ENCODE data around the gene AEBP2. TPM values are rescaled to one million over a fixed set of nuclear protein-coding genes. Genes with fewer than 3 reads are reported as not detected.
"Not testable (repeated sequence)": the region's sequence is repeated elsewhere in the genome, so short reads cannot be mapped to it uniquely, and the experiment has no call there.

AEBP2 gene
- total RNA-seq, 1 experiment from 2014 or later, result 18.7 TPM

DNA sequence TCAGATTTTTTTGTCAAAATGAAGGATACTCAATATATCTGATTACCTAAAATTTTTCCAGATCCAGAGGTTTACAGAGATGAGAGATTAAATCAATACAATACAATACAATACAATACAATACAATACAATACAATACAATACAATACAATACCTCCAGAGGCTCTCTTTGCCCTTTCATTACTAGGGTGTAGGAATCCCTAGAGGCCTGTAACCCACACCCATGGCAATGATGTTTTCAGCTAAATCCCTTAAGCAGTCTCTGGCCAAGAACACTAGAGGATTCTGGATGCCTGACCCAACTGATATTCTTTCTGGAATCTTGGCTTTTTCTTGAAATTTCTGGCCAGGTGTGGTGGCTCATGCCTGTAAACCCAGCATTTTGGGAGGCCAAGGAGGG is 23.7 kb upstream of the AEBP2 start:
- in situ Hi-C loops (cut with HindIII; ENCODE audit: low sequenced_read_pairs), result no loop called here
- DNase-seq (ENCODE audit: low spot score), result no peak

DNA sequence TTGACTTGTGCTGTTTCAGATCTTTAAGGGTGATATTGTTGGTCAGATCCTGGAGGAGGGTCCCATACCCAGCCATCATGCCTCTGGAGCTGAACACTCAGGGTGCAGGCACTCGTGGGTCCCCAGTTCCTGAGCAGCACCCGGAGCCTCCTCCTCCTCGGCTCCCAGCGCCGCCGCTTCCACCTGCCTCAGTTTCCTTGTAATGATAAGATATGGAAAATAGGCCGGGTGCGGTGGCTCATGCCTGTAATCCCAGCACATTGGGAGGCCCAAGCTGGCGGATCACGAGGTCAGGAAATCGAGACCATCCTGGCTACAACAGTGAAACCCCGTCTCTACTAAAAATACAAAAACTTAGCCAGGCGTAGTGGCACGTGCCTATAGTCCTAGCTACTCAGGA is 20.2 kb upstream of the AEBP2 start:
- in situ Hi-C loops (cut with HindIII; ENCODE audit: low sequenced_read_pairs), result no loop called here
- DNase-seq (ENCODE audit: low spot score), result no peak

DNA sequence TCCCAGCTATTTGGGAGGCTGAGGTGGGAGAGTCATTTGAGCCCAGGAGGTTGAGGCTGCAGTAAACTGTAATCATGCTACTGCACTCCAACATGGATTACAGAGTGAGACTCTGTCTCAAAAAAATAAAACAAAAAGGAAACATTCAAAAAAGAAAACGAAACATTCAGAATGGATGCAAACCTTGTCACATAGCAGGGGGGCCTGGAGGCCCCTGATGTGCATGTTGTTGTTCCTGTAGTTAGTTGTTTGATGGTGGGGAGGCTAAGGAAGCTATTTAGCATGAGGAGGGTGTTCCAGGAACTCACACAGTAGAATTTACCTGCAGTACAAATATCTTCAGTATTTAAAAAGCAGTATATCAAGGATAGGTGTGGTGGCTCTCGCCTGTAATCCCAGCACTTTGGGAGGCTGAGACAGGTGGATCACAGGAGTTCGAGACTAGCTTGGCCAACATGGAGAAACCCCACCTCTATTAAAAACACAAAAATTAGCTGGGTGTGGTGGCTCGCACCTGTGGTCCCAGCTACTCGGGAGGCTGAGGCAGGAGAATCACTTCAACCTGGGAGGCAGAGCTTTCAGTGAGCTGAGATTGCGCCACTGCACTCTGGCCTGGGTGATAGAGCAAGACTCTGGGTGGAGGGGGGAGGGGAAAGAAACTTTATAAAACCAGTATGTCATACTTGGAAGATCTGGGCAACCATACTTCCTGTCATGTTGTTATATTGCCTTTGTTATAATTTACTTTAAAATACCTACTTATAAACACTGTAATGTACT is 17.6 kb upstream of the AEBP2 start:
- no peak for DNase-seq (ENCODE audit: low spot score)
- in situ Hi-C loops (cut with HindIII; ENCODE audit: low sequenced_read_pairs), result no loop called here

DNA sequence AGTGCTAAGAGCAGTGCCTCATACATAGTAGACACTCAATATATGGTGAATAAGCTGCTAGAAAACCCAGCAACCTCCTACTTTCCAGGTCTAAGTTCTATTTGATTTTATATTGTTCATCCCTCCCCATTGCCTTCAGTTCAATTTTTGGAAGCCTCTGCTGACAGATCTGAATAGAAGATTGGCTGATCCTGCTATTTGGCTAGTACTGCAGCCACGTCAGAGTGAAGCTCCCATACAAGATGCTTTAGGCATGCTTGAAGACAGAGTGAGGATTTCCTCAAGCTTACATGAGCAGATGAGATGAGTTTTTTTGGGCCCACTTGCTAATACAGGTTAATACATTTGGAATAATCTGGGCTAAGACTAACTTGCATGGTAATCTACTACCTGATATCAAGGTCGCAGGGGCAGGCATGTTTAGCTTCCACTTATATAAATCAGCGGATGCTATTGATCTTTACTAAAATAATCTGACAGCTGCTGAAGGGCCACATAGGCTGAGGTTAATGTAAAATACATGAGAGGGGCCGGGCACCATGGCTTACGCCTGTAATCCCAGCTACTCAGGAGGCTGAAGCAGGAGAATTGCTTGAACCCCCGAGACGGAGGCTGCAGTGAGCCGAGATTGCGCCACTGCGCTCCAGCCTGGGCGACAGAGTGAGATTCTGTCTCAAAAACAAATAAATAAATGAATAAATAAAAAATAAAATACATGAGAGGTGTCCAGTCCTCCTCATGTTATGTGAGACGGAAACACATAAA is 15.9 kb upstream of the AEBP2 start:
- no peak for DNase-seq (ENCODE audit: low spot score)

DNA sequence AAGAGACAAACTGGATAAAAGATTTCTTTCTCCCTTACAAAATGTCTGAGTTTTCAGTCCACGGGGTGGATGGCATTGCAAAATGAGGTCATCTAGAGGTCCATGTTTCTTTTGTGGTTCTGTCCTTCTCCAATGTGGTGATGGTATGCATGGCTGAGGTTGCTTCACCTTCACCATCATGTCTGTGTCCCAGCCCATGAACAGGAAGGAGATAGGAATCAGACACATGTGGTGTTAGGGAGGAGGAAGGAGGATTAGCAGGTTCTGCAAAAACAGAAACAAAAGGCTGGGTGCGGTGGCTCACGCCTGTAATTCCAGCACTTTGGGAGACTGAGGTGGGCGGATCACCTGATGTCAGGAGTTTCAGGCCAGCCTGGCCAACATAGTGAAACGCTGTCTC is 11.0 kb upstream of the AEBP2 start:
- in situ Hi-C loops (cut with HindIII; ENCODE audit: low sequenced_read_pairs), result no loop called here
- no peak for DNase-seq (ENCODE audit: low spot score)

More for the DNA sequence above, 15.9 kb upstream of the AEBP2 start:
- in situ Hi-C loops (cut with HindIII; ENCODE audit: low sequenced_read_pairs), result no loop called here

DNA sequence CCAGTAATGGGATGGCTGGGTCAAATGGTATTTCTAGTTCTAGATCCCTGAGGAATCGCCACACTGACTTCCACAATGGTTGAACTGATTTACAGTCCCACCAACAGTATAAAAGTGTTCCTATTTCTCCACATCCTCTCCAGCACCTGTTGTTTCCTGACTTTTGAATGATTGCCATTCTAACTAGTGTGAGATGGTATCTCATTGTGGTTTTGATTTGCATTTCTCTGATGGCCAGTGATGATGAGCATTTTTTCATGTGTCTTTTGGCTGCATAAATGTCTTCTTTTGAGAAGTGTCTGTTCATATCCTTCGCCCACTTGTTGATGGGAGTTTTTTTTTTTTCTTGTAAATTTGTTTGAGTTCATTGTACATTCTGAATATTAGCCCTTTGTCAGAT is 9.8 kb upstream of the AEBP2 start:
- DNase-seq (ENCODE audit: low spot score); in situ Hi-C loops (cut with HindIII; ENCODE audit: low sequenced_read_pairs): not testable (repeated sequence)

DNA sequence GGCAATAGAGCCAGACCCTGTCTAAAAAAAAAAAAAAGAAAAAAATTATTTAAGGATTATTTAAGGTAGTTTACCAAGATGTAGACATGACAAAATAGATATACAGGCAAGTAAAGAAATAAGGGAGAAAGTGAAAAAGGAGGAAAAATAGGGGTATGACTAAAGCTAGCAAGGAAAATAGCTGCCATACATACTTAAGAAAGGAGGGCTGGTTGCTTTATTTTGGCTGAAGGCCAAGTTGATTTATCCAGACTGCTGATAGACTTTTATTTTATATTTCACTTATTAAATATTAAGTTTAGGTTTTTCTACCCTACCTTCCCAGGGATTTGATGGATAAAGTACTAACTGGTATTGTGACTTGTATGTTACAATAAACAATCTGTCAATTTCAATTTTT is 8.3 kb upstream of the AEBP2 start:
- in situ Hi-C loops (cut with HindIII; ENCODE audit: low sequenced_read_pairs), result no loop called here
- DNase-seq (ENCODE audit: low spot score), result no peak

DNA sequence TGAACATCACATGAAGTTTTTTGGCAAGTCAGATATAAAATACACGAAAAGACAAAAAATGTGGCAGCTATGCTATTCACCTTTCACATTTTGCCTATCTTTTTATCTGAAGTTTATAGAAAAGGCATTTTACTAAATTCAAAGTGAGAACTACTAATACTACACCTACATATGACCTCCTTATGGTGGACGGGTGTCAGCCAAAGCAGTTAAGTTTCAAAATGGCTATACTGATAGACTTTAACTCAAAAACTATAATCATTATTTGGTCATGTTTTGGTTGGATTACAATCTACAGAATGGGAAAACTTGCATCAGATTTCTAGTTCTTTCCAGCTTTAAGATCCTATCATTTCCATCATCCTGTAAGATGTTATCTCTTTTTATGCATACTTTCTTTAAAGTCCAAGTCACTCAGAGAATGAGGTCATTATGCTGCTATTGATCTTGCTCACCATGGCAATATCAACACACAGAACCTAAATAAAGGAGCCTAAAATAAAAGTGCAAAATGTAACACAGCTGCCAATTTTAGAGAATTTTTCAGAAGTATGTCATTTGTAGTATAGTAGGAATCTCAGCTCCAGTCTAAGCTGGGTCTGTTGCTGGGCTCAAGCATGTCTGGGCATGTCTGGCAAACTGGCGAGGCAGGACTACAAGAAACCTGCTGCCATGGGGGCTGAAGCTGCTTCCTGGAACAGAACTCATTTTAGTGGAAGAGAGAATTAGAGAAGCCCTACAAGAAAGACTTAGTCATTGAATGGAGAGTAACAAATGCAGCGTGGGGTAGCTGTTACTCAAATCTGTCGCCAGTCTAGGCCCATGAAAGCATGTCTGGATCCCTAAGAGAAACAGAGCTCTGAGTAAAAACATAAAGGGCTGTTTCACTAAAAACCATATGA is 7.6 kb upstream of the AEBP2 start:
- in situ Hi-C loops (cut with HindIII; ENCODE audit: low sequenced_read_pairs), result no loop called here
- DNase-seq (ENCODE audit: low spot score), result no peak

DNA sequence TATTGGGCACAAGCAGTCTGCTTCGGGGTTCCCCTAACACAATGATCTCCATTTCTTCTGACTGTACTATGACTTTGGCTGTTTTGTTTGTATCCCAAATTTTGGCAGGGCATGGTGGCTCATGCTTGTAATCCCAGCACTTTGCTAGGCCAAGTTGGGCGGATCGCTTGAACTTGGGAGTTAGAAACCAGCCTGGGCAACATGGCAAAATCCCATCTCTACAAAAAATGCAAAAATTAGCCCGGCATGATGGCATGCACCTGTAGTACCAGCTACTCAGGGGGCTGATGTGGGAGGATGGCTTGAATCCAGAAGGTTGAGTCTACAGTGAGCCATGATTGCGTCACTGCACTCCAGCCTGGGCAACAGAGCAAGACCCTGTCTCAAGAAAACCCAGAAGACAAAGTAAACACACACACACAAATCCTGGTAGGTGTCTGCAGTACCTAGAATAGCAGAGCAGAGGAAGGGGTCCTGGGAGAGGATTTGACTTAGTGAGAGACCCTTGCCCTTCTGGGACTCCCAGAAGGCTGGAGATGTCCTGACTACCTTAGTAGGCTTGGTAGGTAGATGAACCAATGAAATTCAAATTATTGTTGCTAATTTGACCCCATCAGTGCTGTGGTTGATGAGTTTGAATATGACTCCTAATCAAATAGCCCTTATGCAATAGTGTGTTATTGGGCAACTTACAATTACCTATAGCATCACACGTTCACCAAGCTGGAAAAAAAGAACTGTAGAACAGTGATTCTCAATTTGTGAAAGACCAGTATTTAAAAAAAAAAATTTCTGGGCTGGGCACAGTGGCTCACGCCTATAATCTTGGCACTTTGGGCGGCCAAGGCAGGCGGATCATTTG is 6.8 kb upstream of the AEBP2 start:
- no peak for DNase-seq (ENCODE audit: low spot score)
- in situ Hi-C loops (cut with HindIII; ENCODE audit: low sequenced_read_pairs), result no loop called here

DNA sequence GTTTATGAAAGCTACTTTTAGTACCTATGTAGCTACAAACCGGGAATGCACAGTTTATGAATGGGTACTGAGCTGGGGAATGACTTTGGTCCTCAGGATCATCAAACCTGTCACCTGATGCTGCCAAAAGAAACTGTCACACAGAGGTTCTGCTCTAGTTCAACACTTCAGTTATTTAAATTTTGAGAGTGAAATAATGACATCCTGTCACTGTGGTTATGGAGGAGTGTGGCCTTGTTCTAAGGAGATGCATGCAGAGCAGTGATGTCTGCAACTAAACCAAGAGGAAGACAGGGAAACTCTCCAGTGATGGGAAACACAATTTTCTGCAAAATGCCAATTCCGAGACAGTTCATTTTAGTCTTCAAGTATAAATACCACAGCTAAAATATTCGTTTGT is 4.8 kb upstream of the AEBP2 start:
- in situ Hi-C loops (cut with HindIII; ENCODE audit: low sequenced_read_pairs), result no loop called here
- DNase-seq (ENCODE audit: low spot score), result no peak

DNA sequence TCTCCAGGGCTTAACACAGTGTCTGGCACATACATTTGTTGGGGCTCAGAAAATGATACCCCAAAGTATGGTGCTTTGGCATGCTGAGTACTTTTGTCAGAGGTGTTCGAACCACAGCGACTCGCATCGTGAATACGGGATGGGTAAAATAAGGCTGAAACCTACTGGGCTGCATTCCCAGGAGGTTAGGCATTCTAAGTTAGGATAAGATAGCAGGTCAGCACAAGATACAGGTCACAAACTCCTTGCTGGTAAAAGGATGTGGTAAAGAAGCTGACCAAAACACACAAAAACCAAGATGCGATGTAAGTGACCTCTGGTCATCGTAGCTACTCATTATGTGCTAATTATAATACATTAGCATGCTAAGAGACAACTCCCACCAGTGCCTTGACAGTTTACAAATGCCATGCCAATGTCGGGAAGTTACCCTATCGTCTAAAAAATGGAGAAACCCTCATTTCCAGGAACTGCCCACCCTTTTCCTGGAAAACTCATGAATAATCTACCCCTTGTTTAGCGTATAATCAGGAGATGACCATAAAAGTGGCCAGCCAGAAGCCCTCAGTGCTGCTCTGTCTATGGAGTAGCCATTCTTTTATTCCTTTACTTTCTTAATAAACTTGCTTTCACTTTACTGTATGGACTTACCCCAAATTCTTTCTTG is 3.3 kb upstream of the AEBP2 start:
- in situ Hi-C loops (cut with HindIII; ENCODE audit: low sequenced_read_pairs), result no loop called here
- no peak for DNase-seq (ENCODE audit: low spot score)

DNA sequence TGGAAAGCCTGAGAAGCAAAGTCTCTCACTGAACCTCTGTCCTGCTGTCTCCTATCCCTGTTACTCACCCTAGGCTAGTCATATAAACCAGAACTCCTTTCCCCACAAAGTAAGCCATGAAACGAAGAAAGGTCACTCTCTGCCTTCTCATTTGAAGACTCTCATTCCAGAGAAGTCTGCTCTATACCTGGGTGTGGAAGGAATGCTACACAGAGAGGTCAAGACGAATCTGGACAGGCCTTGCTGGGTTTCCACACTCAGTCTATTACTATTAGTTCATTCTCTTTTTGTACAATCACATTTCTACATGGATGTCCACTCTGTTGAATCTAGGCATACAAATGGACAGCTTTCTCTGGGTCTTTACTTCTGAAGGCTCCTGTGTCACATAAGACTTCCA is 2.4 kb upstream of the AEBP2 start:
- in situ Hi-C loops (cut with HindIII; ENCODE audit: low sequenced_read_pairs), result no loop called here
- no peak for DNase-seq (ENCODE audit: low spot score)

DNA sequence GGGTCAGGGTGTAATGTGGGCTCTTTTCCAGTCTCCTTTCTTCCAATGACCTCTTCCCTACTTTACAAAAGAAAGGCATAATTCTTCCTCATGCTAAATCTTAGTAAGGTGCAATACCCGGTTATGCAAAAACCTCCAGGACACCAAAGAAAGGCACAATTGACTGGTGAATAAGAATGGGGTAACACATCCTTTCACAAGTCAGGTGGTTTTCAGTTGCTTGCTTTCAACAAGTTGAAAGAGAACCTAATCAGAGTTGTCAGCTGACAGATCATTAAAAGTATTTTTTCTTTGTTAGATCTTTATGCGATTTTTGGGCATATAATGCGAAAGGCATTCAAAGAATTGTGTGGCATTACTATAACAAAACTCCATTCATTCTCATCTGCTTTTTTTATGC is 1.3 kb upstream of the AEBP2 start:
- in situ Hi-C loops (cut with HindIII; ENCODE audit: low sequenced_read_pairs), result no loop called here
- peak; percentile 23 for DNase-seq (ENCODE audit: low spot score)

DNA sequence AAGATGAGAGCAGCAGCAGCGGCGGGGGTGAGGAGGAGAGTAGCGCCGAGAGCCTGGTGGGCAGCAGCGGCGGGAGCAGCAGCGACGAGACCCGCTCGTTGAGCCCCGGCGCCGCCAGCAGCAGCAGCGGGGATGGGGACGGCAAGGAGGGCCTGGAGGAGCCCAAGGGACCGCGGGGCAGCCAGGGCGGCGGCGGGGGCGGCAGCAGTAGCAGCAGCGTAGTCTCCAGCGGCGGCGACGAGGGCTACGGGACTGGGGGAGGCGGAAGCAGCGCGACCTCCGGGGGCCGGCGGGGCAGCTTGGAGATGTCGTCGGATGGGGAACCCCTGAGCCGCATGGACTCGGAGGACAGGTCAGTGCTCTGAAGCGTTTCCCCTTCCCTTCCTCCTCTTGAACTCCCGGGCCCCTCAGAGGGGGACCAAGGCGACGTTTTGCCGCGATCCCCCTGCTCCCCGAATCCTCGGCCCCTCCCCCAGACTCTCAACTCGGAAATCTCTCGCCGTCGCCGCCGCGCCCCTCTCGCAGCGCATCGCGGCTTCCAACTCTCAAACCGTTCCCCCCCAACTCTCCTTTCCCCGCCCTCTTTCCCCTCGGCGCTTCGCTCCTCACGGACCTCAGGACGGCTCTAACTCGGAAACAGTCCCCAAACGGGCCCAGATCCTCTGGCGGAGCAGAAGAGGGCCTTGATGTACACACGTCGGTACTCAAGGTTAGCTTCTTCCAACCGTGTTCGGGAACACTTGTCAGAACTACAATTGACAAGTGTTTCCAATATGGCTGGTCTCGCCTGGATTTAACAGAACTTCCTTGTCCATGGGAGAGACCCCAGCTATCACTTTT is 947 bp downstream of the AEBP2 start:
- DNase-seq (ENCODE audit: low spot score), result peak; percentile 44
- in situ Hi-C loops (cut with HindIII; ENCODE audit: low sequenced_read_pairs), result no loop called here

DNA sequence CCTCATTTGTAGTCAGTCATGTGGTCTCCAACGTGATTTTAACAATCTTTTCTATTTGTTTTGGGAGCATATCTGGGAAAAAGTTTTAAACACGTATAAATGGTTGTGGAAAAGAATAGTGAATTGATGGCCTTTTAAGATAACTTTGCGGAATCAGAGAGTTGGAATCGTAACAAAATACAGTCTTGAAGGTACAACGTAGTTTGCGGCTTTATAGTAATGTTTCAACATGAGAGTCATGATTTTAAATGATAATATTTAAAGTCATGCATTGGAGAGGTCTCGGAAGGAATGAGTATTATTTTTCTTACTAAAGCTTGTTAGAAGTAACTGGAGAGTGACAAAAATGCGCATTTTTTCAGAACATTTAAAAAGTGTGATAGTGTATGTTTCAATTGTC is 1.6 kb downstream of the AEBP2 start:
- no peak for DNase-seq (ENCODE audit: low spot score)
- in situ Hi-C loops (cut with HindIII; ENCODE audit: low sequenced_read_pairs), result no loop called here

DNA sequence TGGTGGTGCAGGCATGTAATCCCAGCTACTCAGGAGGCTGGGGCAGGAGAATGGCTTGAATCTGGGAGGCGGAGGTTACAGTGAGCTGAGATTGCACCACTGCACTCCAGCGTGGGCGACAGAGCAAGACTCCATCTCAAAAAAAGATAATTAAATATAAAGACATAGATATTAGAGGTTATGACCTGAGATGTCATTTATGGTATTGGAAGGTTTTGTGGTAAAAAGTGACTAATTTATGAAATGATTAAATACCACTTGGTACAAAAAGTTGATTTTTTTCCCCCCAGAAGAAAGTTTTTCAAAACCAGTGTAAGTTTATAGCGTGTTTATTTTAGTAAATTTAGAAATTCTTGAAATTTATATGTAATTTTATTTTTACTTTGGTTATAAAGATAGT is 4.3 kb downstream of the AEBP2 start:
- in situ Hi-C loops (cut with HindIII; ENCODE audit: low sequenced_read_pairs), result no loop called here
- DNase-seq (ENCODE audit: low spot score), result no peak

DNA sequence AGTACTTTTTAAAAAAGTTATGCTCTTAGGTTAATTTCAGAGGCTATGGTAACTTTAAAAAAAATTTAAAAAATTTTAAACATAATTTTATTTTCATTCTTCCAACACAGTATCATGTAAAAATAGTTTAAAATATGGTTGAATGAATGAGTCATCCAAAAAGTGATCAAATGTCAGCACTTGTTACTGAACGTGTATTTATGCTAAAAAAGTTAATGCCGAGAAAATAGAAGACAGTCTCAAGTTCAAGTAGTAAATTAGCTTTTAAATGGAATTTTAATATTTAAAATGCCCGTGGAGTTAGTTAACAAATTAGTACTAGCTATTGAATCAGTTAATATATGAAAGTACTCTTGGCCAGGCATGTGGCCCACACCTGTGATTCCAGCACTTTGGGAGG is 4.8 kb downstream of the AEBP2 start:
- in situ Hi-C loops (cut with HindIII; ENCODE audit: low sequenced_read_pairs), result no loop called here

DNA sequence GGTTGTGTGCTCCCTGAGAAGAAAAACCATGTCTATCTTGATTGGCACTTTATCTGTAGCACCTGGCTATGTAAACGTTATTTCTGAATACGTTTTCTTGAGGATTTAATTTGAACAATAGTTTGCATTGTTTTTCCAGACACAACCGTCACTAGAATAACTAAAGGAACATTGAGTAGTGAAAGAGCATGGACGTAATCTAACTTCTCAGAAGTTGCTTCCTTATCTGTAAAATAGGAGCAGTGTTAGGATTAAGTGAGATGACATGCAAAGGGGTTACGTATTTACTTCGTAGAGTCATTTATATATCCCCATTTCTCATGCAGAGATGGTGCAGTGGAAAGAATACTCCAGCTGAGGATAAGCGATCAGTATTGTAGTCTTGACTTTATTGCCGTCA is 8.1 kb downstream of the AEBP2 start:
- DNase-seq (ENCODE audit: low spot score), result no peak
- in situ Hi-C loops (cut with HindIII; ENCODE audit: low sequenced_read_pairs), result no loop called here

More for the DNA sequence above, 4.8 kb downstream of the AEBP2 start:
- DNase-seq (ENCODE audit: low spot score), result no peak
